ENCODE results near the gene SORBS1.

- no peak for TF ChIP-seq POLR2AphosphoS5 (IDR thresholded peaks at IDR 0.05; ENCODE audit: insufficient read depth in 1 of 2, low read depth in 1 of 2)
- TF ChIP-seq CTCF (IDR thresholded peaks at IDR 0.05), result no peak
Measured at GRCh38 chr10:95606922-95607321, 45.8 kb upstream of the SORBS1 start.
